ENCODE data around the gene NACC2.

NACC2 gene

GRCh38 chr9:135992486-135993408, 102.3 kb downstream of the NACC2 start:
- peak; percentile 21 for DNase-seq (ENCODE audit: low read depth)

- no peak for DNase-seq (ENCODE audit: low read depth)
These were observed 103.3 kb downstream of the NACC2 start for GRCh38 chr9:135991771-135992170.

- DNase-seq (ENCODE audit: low read depth): no peak
These were observed 104.3 kb downstream of the NACC2 start for GRCh38 chr9:135990468-135991429.

- DNase-seq (ENCODE audit: low read depth): no peak
These were observed 105.2 kb downstream of the NACC2 start for GRCh38 chr9:135989722-135990467.

- no peak for DNase-seq (ENCODE audit: low read depth)
These were observed 105.9 kb downstream of the NACC2 start for GRCh38 chr9:135989157-135989556.

GRCh38 chr9:135988493-135988892, 106.6 kb downstream of the NACC2 start:
- no peak for DNase-seq (ENCODE audit: low read depth)

- no peak for DNase-seq (ENCODE audit: low read depth)
These were observed 107.2 kb downstream of the NACC2 start for GRCh38 chr9:135987838-135988404.

- no peak for DNase-seq (ENCODE audit: low read depth)
These were observed 108.5 kb downstream of the NACC2 start for GRCh38 chr9:135986605-135987004.

- no peak for DNase-seq (ENCODE audit: low read depth)
These were observed 109.2 kb downstream of the NACC2 start for GRCh38 chr9:135985889-135986288.

GRCh38 chr9:135985459-135985774, 109.7 kb downstream of the NACC2 start:
- no peak for DNase-seq (ENCODE audit: low read depth)

GRCh38 chr9:135984072-135984710, 110.9 kb downstream of the NACC2 start:
- no peak for DNase-seq (ENCODE audit: low read depth)

- no peak for DNase-seq (ENCODE audit: low read depth)
These were observed 111.6 kb downstream of the NACC2 start for GRCh38 chr9:135983208-135984071.

- DNase-seq (ENCODE audit: low read depth): no peak
These were observed 112.4 kb downstream of the NACC2 start for GRCh38 chr9:135982499-135983207.

GRCh38 chr9:135980926-135981630, 114.0 kb downstream of the NACC2 start:
- no peak for DNase-seq (ENCODE audit: low read depth)

GRCh38 chr9:135979547-135980166, 115.4 kb downstream of the NACC2 start:
- DNase-seq (ENCODE audit: low read depth): no peak

- DNase-seq (ENCODE audit: low read depth): no peak
These were observed 116.2 kb downstream of the NACC2 start for GRCh38 chr9:135978642-135979546.

- DNase-seq (ENCODE audit: low read depth): no peak
These were observed 118.1 kb downstream of the NACC2 start for GRCh38 chr9:135976944-135977343.
